PFSK-1 (cell line): ENCODE data around the gene LAMA1.

Experiments used
- FOXP2 ChIP-seq: optimal IDR thresholded peaks from 2 replicates; pipeline ENCODE3; 2011; ENCODE audit warnings: borderline replicate concordance, control low read depth, inconsistent platforms; ENCODE audit not compliant: insufficient read depth; ENCODE audit errors: extremely low read length, extremely low read depth
- POLR2AphosphoS5 ChIP-seq: IDR thresholded peaks from 2 replicates; pipeline ENCODE4 v1.6.1; 2012; ENCODE audit warnings: low read depth, mild to moderate bottlenecking, control low read depth, low read length, moderate library complexity
- REST ChIP-seq, 2 experiments: IDR thresholded peaks; 2 replicates each; pipeline versions ENCODE4 v1.6.1 to v1.8.0; 2011 to 2012; ENCODE audit warnings: low read depth in 2 of 2, low read length in 2 of 2, control low read depth in 1 of 2, inconsistent platforms in 1 of 2, mild to moderate bottlenecking in 1 of 2, moderate library complexity in 1 of 2; ENCODE audit not compliant: insufficient read depth in 1 of 2
- SIN3A ChIP-seq: IDR thresholded peaks from 2 replicates; pipeline ENCODE4 v1.6.1; 2012; ENCODE audit warnings: mild to moderate bottlenecking, low read length, moderate library complexity, borderline replicate concordance; ENCODE audit not compliant: insufficient read depth
- TAF1 ChIP-seq: IDR thresholded peaks from 2 replicates; pipeline ENCODE4 v1.6.1; 2012; ENCODE audit warnings: low read length, control low read depth, borderline replicate concordance; ENCODE audit not compliant: insufficient read depth

LAMA1 gene

DNA sequence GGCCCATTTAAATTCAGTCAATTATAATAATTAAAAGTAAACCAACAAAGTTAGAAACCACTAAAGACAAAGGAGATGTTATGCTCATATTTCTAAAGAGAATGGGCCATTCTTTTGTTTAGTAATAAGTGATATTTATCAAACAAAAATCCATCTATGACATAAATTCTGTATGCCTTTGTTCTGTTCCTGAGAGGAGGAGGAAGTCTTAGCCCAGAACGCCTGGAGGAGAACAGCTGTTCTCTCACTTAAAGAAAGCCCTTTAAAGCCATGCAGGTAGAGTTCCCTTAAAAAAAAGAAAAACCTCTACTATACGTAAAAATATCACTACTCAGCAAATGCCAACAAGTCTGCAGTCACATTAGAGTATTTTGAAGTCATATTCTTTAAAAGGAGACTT is 15.5 kb downstream of the LAMA1 start:
- TF ChIP-seq REST (IDR thresholded peaks at IDR 0.05; ENCODE audit: insufficient read depth in 1 of 2, low read depth in 2 of 2, low read length in 2 of 2), result no peak
- no peak for TF ChIP-seq TAF1
- no peak for TF ChIP-seq SIN3A
- no peak for TF ChIP-seq FOXP2
- no peak for TF ChIP-seq POLR2AphosphoS5

GRCh38 chr18:7096838-7097237 is 20.8 kb downstream of the LAMA1 start:
- TF ChIP-seq FOXP2 (no peak), SIN3A (no peak), REST (IDR thresholded peaks at IDR 0.05; ENCODE audit: insufficient read depth in 1 of 2, low read depth in 2 of 2, low read length in 2 of 2) (no peak), TAF1 (no peak), POLR2AphosphoS5 (no peak)

GRCh38 chr18:7094427-7094826 is 23.2 kb downstream of the LAMA1 start:
- TF ChIP-seq TAF1, result no peak
- no peak for TF ChIP-seq SIN3A
- no peak for TF ChIP-seq POLR2AphosphoS5
- no peak for TF ChIP-seq FOXP2
- no peak for TF ChIP-seq REST (IDR thresholded peaks at IDR 0.05; ENCODE audit: insufficient read depth in 1 of 2, low read depth in 2 of 2, low read length in 2 of 2)

DNA sequence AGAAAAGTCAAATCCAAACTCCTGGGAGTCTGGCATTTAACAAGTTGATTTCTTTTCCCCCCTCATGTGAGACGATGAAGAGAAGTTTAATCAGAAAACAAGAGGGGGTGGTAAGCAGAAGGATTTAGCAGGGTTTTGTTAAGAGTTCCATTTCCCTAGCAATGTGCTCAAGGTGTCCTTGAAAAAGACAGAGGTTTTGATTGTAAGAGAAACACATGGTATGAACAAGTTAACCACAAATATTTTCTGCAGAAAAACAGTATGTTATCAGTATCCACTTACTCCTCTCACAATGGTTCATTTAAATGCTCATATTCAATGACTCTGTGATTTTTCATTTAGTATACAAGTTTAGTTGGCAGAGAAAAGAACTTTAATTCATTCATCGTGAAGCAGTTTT is 26.8 kb downstream of the LAMA1 start:
- TF ChIP-seq TAF1, result no peak
- no peak for TF ChIP-seq POLR2AphosphoS5
- TF ChIP-seq REST (IDR thresholded peaks at IDR 0.05; ENCODE audit: insufficient read depth in 1 of 2, low read depth in 2 of 2, low read length in 2 of 2), result no peak
- no peak for TF ChIP-seq FOXP2
- TF ChIP-seq SIN3A, result no peak

DNA sequence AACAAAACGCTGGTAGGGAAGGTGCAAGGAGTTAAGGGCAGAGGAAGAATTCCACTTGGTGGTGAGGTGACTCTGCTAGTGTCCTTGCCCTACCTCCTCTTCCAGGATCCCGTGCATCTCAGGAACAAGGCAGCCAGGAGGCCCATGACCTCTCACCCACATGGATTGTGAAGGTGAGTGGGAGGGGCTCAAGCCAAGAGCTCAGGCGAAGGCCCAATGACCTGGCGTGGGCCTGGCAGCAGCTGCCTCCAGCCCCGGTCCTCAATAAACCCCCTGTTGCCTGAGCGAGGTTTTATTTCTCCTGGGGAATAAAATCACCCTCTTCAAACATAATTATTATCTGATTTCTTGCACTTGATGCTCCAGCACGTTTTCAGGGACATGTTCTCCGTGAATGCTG is 28.2 kb downstream of the LAMA1 start:
- TF ChIP-seq FOXP2, result no peak
